ENCODE data around the gene SLC1A4. TPM values are rescaled to one million over a fixed set of nuclear protein-coding genes. Genes with fewer than 3 reads are reported as not detected.
"Not testable (repeated sequence)": the region's sequence is repeated elsewhere in the genome, so short reads cannot be mapped to it uniquely, and the experiment has no call there.

Gene SLC1A4
- total RNA-seq, 4 donors from 2014 or later, result 5.9 to 18.7 (median 9.1) TPM

- 65 to 72% methylated on average over 4 of the region's 4 CpGs for whole genome bisulfite sequencing, 2 donors (ENCODE audit: low coverage in 1 of 2)
- no peak for DNase-seq
- in situ Hi-C loops (cut with MboI; ENCODE audit: low pct_ligation_motif_present in 1 of 4, low pct_unique_long_range_greater_than_20kb in 1 of 4, low sequenced_read_pairs in 3 of 4) (no loop called here), intact Hi-C loops (cut with DNase I; ENCODE audit: low total_unique reads) (no loop called here)
- Histone ChIP-seq H3K9me3 (no peaks in the 10 kb centered on the region), H3K4me3 (no peak overlapping the region), H3K27me3 (no peaks in the 10 kb centered on the region), H3K36me3 (no peaks in the 10 kb centered on the region), H3K27ac (no peak overlapping the region), H3K4me1 (peaks cover 6 to 33% (median 17%) of the 10 kb centered on the region in 4 donors)
- no peak for TF ChIP-seq POLR2A (IDR thresholded peaks at IDR 0.05)
- no peak for TF ChIP-seq EP300 (IDR thresholded peaks at IDR 0.05; ENCODE audit: low read depth)
These were observed 21.6 kb upstream of the SLC1A4 start for GRCh38 chr2:64967601-64968000.

- 96% methylated on average over 23 of the region's 25 CpGs; no CpG with 5 or more reads in 1 of the 2 donors for WGBS, 2 donors (ENCODE audit: low coverage in 1 of 2)
- H3K27me3 ChIP-seq; DNase-seq; intact Hi-C loops (cut with DNase I; ENCODE audit: low total_unique reads); H3K4me3 ChIP-seq; H3K9me3 ChIP-seq; in situ Hi-C loops (cut with MboI; ENCODE audit: low pct_ligation_motif_present in 1 of 4, low pct_unique_long_range_greater_than_20kb in 1 of 4, low sequenced_read_pairs in 3 of 4); H3K36me3 ChIP-seq; H3K27ac ChIP-seq: not testable (repeated sequence)
- H3K4me1 ChIP-seq, result peaks cover 6 to 22% (median 12%) of the 10 kb centered on the region in 4 donors
These were observed 20.1 kb upstream of the SLC1A4 start for GRCh38 chr2:64969086-64969485.

- Histone ChIP-seq H3K27me3 (no peaks in the 10 kb centered on the region), H3K4me3 (no peak overlapping the region)
- WGBS, 2 donors (ENCODE audit: low coverage in 1 of 2), result 67 to 83% methylated on average over 2 of the region's 2 CpGs
These were observed 18.7 kb upstream of the SLC1A4 start for GRCh38 chr2:64970495-64970894.

GRCh38 chr2:64972426-64972825 lies 16.8 kb upstream of the SLC1A4 start:
- H3K4me3 ChIP-seq, result no peak overlapping the region
- no peaks in the 10 kb centered on the region for H3K9me3 ChIP-seq
- TF ChIP-seq POLR2AphosphoS5 (IDR thresholded peaks at IDR 0.05), result no peak
- no peak for TF ChIP-seq POLR2A (IDR thresholded peaks at IDR 0.05)
- TF ChIP-seq CTCF (IDR thresholded peaks at IDR 0.05), result no peak
- no peak for TF ChIP-seq EP300 (IDR thresholded peaks at IDR 0.05; ENCODE audit: low read depth)
- in situ Hi-C loops (cut with MboI; ENCODE audit: low pct_ligation_motif_present in 1 of 4, low pct_unique_long_range_greater_than_20kb in 1 of 4, low sequenced_read_pairs in 3 of 4), result no loop called here
- DNase-seq, result no peak
- no peak overlapping the region for H3K27ac ChIP-seq
- WGBS, 2 donors (ENCODE audit: low coverage in 1 of 2), result 91 to 92% methylated on average over 5 of the region's 5 CpGs
- no peaks in the 10 kb centered on the region for H3K36me3 ChIP-seq
- peaks cover 0 to 8% (median 2%) of the 10 kb centered on the region in 4 donors for H3K4me1 ChIP-seq
- H3K27me3 ChIP-seq, result no peaks in the 10 kb centered on the region
- intact Hi-C loops (cut with DNase I; ENCODE audit: low total_unique reads), result no loop called here

More at GRCh38 chr2:64970495-64970894, 18.7 kb upstream of the SLC1A4 start:
- Histone ChIP-seq H3K4me1 (peaks cover 6 to 19% (median 13%) of the 10 kb centered on the region in 4 donors), H3K9me3 (no peaks in the 10 kb centered on the region), H3K36me3 (no peaks in the 10 kb centered on the region), H3K27ac (no peak overlapping the region)
- TF ChIP-seq EP300 (IDR thresholded peaks at IDR 0.05; ENCODE audit: low read depth) (no peak), CTCF (IDR thresholded peaks at IDR 0.05) (no peak), POLR2A (IDR thresholded peaks at IDR 0.05) (no peak)
- in situ Hi-C loops (cut with MboI; ENCODE audit: low pct_ligation_motif_present in 1 of 4, low pct_unique_long_range_greater_than_20kb in 1 of 4, low sequenced_read_pairs in 3 of 4), result no loop called here
- intact Hi-C loops (cut with DNase I; ENCODE audit: low total_unique reads), result no loop called here
- DNase-seq, result no peak

GRCh38 chr2:64972876-64973275 lies 16.3 kb upstream of the SLC1A4 start:
- in situ Hi-C loops (cut with MboI; ENCODE audit: low pct_ligation_motif_present in 1 of 4, low pct_unique_long_range_greater_than_20kb in 1 of 4, low sequenced_read_pairs in 3 of 4), result no loop called here
- Histone ChIP-seq H3K9me3 (no peaks in the 10 kb centered on the region), H3K4me3 (no peak overlapping the region), H3K4me1 (peaks cover 0 to 5% (median 2%) of the 10 kb centered on the region in 4 donors), H3K27me3 (no peaks in the 10 kb centered on the region), H3K27ac (no peak overlapping the region), H3K36me3 (no peaks in the 10 kb centered on the region)
- TF ChIP-seq POLR2A (IDR thresholded peaks at IDR 0.05), result no peak
- DNase-seq, result no peak
- intact Hi-C loops (cut with DNase I; ENCODE audit: low total_unique reads), result no loop called here
- 83% methylated on average over 1 of the region's 1 CpG; no CpG with 5 or more reads in 1 of the 2 donors for WGBS, 2 donors (ENCODE audit: low coverage in 1 of 2)

Measured in transverse colon (tissue), 4 donors.